NT2/D1 (cell line): Measurements from ENCODE around the gene CDC42EP4.

Experiments
- DNase-seq: peaks from one replicate; pipeline ENCODE4 v3.0.0-alpha.2; 2011; ENCODE audit warnings: low read depth, low spot score
- H3K27me3 ChIP-seq: 2 replicates; pipeline ENCODE4 v1.6.0; 2011; ENCODE audit warnings: mild to moderate bottlenecking; ENCODE audit not compliant: insufficient read length, insufficient read depth
- H3K36me3 ChIP-seq: 2 replicates; pipeline ENCODE4 v1.6.1; 2011; ENCODE audit warnings: mild to moderate bottlenecking, low read length, mixed read lengths; ENCODE audit not compliant: insufficient read depth, insufficient read length
- H3K4me1 ChIP-seq: 2 replicates; pipeline ENCODE4 v1.5.1; 2011; ENCODE audit not compliant: insufficient read depth, insufficient read length
- H3K4me3 ChIP-seq: 2 replicates; pipeline ENCODE4 v1.5.1; 2011; ENCODE audit warnings: low read depth; ENCODE audit not compliant: insufficient read length
- H3K9ac ChIP-seq: 2 replicates; pipeline ENCODE4 v1.6.0; 2011; ENCODE audit warnings: low read depth; ENCODE audit not compliant: insufficient read length
- H3K9me3 ChIP-seq: 2 replicates; pipeline ENCODE4 v1.5.1; 2011; ENCODE audit warnings: mild to moderate bottlenecking, low read length; ENCODE audit not compliant: insufficient read depth
- SUZ12 ChIP-seq: IDR thresholded peaks from 2 replicates; pipeline ENCODE4 v1.6.1; 2011; ENCODE audit not compliant: insufficient read length, insufficient read depth; ENCODE audit errors: extremely low read depth
- YY1 ChIP-seq: IDR thresholded peaks from 2 replicates; pipeline ENCODE4 v1.6.1; 2011; ENCODE audit not compliant: insufficient read length, insufficient read depth
- ZNF274 ChIP-seq: IDR thresholded peaks from 2 replicates; pipeline ENCODE4 v1.6.1; 2011; ENCODE audit warnings: mild to moderate bottlenecking, low read depth, low read length

Gene CDC42EP4

GRCh38 chr17:73256220-73256619 lies 55.6 kb downstream of the CDC42EP4 start:
- Histone ChIP-seq H3K4me1 (peaks cover 10% of the 10 kb centered on the region), H3K9ac (no peak overlapping the region), H3K4me3 (no peak overlapping the region), H3K9me3 (no peaks in the 10 kb centered on the region), H3K27me3 (no peaks in the 10 kb centered on the region), H3K36me3 (no peaks in the 10 kb centered on the region)
- TF ChIP-seq YY1 (no peak), ZNF274 (no peak), SUZ12 (no peak)
- DNase-seq = no peak

DNA sequence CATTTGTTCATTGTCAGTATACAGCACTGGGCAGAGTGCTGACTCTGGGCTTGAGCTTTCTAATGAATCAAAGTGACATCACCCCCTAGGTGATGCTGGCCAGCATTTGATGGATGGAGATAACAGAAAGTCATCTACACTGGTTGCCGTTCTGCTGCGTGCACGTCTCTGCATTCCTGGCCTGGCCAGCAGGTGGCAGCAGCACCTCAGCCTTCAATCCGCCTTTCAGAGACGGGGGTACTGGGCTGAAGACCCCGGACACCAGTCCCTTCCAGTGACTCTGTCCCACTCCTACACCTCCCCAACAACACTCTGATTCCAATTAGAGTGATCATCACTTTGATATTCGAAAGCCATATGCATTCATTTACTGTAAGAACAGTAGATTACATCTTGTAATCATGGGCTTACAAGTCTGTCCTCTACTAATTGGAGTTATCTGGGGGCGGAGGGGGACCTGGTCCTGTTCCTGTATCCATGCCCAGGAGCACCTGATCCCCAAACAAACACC lies 56.1 kb downstream of the CDC42EP4 start:
- Histone ChIP-seq H3K4me3 (no peak overlapping the region), H3K27me3 (no peaks in the 10 kb centered on the region), H3K9ac (no peak overlapping the region), H3K36me3 (no peaks in the 10 kb centered on the region), H3K4me1 (peaks cover 11% of the 10 kb centered on the region), H3K9me3 (no peaks in the 10 kb centered on the region)
- DNase-seq = no peak
- TF ChIP-seq SUZ12 = no peak
- TF ChIP-seq ZNF274 = no peak
- no peak for TF ChIP-seq YY1

- Histone ChIP-seq H3K27me3 (no peaks in the 10 kb centered on the region), H3K9ac (no peak overlapping the region), H3K4me1 (peaks cover 10% of the 10 kb centered on the region), H3K36me3 (peaks cover 24% of the 10 kb centered on the region), H3K9me3 (no peaks in the 10 kb centered on the region), H3K4me3 (no peak overlapping the region)
- no peak for DNase-seq
- TF ChIP-seq YY1 = no peak
- no peak for TF ChIP-seq SUZ12
- TF ChIP-seq ZNF274 = no peak
These were observed 59.9 kb downstream of the CDC42EP4 start for GRCh38 chr17:73251871-73252270.

DNA sequence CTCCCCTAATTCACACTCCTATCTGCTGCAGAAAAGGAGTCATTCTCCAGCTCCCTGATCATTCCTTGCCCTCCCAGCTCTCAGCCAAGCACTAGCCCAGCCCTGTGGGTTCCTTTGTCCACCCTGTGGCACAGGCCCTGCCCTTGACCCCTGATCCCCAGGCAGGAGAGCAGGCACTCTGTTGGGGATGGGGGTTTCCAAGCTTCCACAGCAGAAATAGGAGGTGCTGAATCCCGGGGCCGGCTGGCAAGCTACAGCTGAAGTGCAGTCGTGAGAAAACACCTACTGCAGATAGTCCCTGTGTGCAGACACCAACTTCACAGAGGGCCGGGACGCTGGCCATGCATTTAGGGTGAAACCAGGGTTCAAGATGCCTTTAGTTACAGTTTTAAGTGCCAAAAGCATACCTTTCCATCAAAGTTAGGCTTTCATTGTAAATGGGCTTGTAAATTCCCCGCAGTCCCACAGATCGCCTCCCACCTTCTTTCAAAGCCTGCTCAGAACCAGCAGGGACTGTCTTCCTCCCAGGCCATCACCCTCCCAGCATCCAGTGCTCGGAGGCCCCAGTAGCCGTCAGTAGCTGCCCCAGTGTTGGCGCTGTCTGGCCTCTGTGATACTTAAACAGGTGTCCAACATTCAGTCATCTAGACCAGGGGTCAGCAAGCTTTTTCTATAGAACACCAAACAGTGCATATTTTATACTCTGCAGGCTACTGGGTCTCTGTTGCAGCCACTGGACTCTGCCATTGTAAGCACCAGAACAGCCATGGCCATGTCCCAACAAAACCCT lies 60.8 kb downstream of the CDC42EP4 start:
- TF ChIP-seq YY1 (no peak), SUZ12 (no peak), ZNF274 (no peak)
- Histone ChIP-seq H3K9ac (no peak overlapping the region), H3K4me3 (no peak overlapping the region), H3K36me3 (peaks cover 32% of the 10 kb centered on the region), H3K27me3 (no peaks in the 10 kb centered on the region), H3K9me3 (no peaks in the 10 kb centered on the region), H3K4me1 (peaks cover 10% of the 10 kb centered on the region)
- no peak for DNase-seq

- no peak for TF ChIP-seq ZNF274
- no peak for TF ChIP-seq YY1
- no peak for TF ChIP-seq SUZ12
- H3K36me3 ChIP-seq = peaks cover 45% of the 10 kb centered on the region
- DNase-seq = no peak
- no peak overlapping the region for H3K9ac ChIP-seq
- peaks cover 10% of the 10 kb centered on the region for H3K4me1 ChIP-seq
- H3K27me3 ChIP-seq = no peaks in the 10 kb centered on the region
- H3K9me3 ChIP-seq = no peaks in the 10 kb centered on the region
- H3K4me3 ChIP-seq = no peak overlapping the region
These were observed 62.1 kb downstream of the CDC42EP4 start for GRCh38 chr17:73249700-73250099.

DNA sequence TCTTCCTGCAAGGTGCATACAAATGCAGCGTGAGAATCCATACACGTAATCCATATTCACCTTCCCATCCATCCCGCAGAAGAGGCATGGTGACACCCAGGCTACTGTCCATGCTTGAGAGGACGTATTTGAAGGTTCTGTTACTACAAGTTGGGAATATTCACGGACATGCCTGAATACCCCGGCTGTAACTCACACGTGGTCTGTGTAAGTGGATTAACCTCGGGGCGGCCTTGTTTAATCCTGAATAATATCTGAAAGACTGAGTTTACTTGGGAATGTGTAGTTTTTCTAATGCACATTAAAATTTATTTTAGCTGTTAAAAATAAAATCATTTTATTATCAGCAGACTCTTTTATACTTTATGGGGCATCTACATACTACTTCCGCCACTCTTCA lies 63.3 kb downstream of the CDC42EP4 start:
- Histone ChIP-seq H3K9ac (no peak overlapping the region), H3K27me3 (no peaks in the 10 kb centered on the region), H3K9me3 (no peaks in the 10 kb centered on the region), H3K36me3 (peaks cover 52% of the 10 kb centered on the region), H3K4me1 (peaks cover 7% of the 10 kb centered on the region), H3K4me3 (no peak overlapping the region)
- TF ChIP-seq YY1 (no peak), SUZ12 (no peak), ZNF274 (no peak)
- no peak for DNase-seq

GRCh38 chr17:73247726-73248125 lies 64.1 kb downstream of the CDC42EP4 start:
- no peaks in the 10 kb centered on the region for H3K27me3 ChIP-seq

DNA sequence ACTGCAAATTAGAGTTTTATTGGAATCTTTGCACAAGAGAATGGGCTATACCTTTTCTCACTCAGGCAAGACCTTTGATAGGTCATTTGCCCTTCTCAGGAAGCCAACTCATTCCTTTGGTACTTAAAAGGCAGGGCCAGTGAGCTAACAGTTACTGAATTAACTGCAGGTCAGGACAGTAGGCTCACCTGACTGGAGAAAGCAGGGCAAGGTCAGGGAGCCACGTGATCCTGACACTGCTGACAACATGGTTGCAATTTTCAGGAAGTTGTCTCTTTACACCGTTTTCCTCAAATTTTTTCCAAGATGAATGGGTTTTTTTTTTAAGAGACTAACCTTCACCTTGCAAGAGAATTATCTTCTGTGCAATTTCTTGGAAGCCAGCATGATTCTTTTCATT lies 71.2 kb downstream of the CDC42EP4 start:
- Histone ChIP-seq H3K9me3 (no peaks in the 10 kb centered on the region), H3K4me3 (no peak overlapping the region), H3K27me3 (no peaks in the 10 kb centered on the region), H3K36me3 (peaks cover 86% of the 10 kb centered on the region), H3K9ac (no peak overlapping the region), H3K4me1 (no peaks in the 10 kb centered on the region)
- no peak for DNase-seq
- TF ChIP-seq YY1 = no peak
- no peak for TF ChIP-seq ZNF274
- no peak for TF ChIP-seq SUZ12

More at GRCh38 chr17:73247726-73248125, 64.1 kb downstream of the CDC42EP4 start:
- no peak for TF ChIP-seq SUZ12
- TF ChIP-seq ZNF274 = no peak
- no peak for TF ChIP-seq YY1
- H3K9me3 ChIP-seq = no peaks in the 10 kb centered on the region
- H3K36me3 ChIP-seq = peaks cover 60% of the 10 kb centered on the region
- H3K4me1 ChIP-seq = peaks cover 5% of the 10 kb centered on the region
- H3K9ac ChIP-seq = no peak overlapping the region
- no peak for DNase-seq
- H3K4me3 ChIP-seq = no peak overlapping the region
